ENCODE data around the gene PIBF1.
"Not testable (repeated sequence)": the region's sequence is repeated elsewhere in the genome, so short reads cannot be mapped to it uniquely, and the experiment has no call there.

PIBF1 gene

GRCh38 chr13:72850959-72851677 is 69.2 kb downstream of the PIBF1 start:
- H3K4me1 ChIP-seq (ENCODE audit: insufficient read depth, low read length) = no peaks in the 10 kb centered on the region
- H3K36me3 ChIP-seq (ENCODE audit: insufficient read depth, low read length) = no peaks in the 10 kb centered on the region
- H3K9ac ChIP-seq (ENCODE audit: low read depth, low read length) = peak overlapping the region; percentile 17; the same call in 1 of the 2 replicates
- H3K9me3 ChIP-seq (ENCODE audit: control insufficient read depth, insufficient read depth, low read length) = no peaks in the 10 kb centered on the region

GRCh38 chr13:72851678-72852014 is 69.7 kb downstream of the PIBF1 start:
- H3K4me1 ChIP-seq (ENCODE audit: insufficient read depth, low read length) = no peaks in the 10 kb centered on the region
- no peak overlapping the region for H3K9ac ChIP-seq (ENCODE audit: low read depth, low read length)
- no peaks in the 10 kb centered on the region for H3K36me3 ChIP-seq (ENCODE audit: insufficient read depth, low read length)
- H3K9me3 ChIP-seq (ENCODE audit: control insufficient read depth, insufficient read depth, low read length) = no peaks in the 10 kb centered on the region

DNA sequence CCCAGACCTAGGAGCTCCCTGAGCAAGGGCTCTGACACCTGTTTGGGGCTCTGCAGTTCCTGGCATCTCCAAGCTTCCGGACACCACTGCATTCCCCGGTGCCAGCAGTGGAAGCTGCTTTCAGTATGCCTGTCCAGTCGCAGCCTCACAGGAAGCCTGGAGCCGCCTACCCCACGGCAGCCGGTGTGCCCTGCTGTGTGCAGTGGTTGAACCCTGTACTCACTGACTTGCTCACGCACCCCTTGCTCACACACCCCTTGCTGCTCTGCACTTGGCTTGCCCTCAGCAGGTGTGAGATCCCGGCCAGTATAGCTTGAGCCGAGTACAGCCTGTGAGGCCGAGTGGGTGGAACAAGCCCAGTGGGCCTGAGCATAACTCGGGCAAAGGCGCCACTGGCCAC is 70.3 kb downstream of the PIBF1 start:
- Histone ChIP-seq H3K4me1 (ENCODE audit: insufficient read depth, low read length) (no peaks in the 10 kb centered on the region), H3K36me3 (ENCODE audit: insufficient read depth, low read length) (no peaks in the 10 kb centered on the region)

DNA sequence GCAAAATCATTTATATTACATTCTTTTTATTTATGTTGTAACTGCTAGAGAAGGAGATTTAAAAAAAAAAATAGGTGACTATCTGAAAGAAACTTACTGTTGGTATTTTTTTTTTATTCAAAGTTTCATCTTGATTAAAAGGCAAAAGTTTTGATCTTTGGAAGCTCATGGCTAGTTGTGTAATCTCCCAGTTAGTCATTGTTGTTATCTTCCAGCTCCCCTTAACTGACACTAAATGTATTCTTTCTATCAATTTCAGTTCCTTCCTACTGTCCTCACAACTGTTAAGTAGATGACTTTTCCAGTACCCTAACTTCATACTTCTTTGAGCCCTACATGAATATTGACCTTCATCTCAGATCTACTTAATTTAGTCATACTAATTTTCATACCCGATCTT is 71.1 kb downstream of the PIBF1 start:
- Histone ChIP-seq H3K36me3 (ENCODE audit: insufficient read depth, low read length) (no peaks in the 10 kb centered on the region), H3K9ac (ENCODE audit: low read depth, low read length) (no peak overlapping the region), H3K9me3 (ENCODE audit: control insufficient read depth, insufficient read depth, low read length) (no peaks in the 10 kb centered on the region), H3K4me1 (ENCODE audit: insufficient read depth, low read length) (no peaks in the 10 kb centered on the region)

More for the DNA sequence above, 70.3 kb downstream of the PIBF1 start:
- Histone ChIP-seq H3K9ac (ENCODE audit: low read depth, low read length) (no peak overlapping the region), H3K9me3 (ENCODE audit: control insufficient read depth, insufficient read depth, low read length) (no peaks in the 10 kb centered on the region)

DNA sequence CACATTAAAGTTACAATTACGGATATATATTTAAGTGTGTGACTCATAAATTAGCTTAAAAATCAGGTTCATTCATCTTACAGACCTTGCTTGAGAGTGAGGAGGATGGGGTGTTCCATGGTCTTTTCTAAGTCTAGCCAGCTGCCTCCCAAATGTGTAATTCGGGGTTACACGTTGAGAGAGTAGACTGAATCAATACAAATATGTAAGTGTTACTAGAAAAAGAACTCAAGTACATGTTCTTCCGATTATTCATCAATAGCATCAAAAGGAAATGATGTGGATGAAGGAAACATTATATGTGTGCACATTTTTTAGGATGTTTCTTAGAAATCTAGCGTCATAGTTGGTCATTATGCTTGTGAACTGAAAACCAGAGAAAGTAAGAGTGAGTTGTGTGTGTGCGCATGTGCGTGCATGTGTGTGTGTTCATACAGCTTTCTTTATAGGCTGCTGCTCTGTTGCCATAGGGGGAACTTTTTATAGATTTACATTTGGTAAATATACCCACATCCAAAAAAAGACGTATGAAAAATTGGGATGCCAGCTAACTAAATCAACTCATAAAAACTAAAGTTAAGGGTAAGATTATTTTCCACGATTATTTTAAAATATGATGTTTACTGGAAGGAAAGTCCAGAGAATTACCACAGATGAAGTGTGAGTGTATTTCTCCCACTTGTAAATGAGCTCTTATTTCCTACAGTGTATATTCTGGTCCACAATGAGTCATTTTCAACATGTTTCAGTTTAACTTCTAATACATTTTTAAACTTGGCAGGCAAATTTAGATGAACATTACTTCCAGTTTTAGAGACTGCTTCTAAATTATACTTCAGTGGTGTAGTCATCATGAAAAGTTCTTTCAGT is 82.4 kb downstream of the PIBF1 start:
- Histone ChIP-seq H3K36me3 (ENCODE audit: insufficient read depth, low read length) (no peaks in the 10 kb centered on the region; the same call in 1 of the 2 replicates), H3K9me3 (ENCODE audit: control insufficient read depth, insufficient read depth, low read length) (no peaks in the 10 kb centered on the region), H3K4me1 (ENCODE audit: insufficient read depth, low read length) (no peaks in the 10 kb centered on the region), H3K9ac (ENCODE audit: low read depth, low read length) (no peak overlapping the region)

DNA sequence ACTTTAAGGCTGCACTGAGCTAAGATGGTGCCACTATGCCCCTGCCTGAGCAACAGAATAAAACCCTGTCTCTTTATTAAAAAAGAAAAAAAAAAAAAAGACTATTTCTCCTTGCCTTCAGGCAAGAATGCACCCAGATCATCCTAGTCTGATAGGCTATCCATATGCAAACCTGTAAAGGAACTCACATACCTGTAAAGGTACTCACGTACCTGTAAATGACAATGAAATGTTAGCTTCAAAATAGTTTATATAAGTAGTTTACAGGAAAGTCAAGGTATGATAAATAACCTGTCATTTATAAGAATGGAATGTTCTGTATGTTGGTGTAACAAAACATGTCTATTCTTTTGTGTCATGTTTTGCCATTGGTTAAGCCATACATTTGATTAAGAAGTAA is 86.3 kb downstream of the PIBF1 start:
- H3K4me1 ChIP-seq (ENCODE audit: insufficient read depth, low read length) = no peaks in the 10 kb centered on the region
- H3K36me3 ChIP-seq (ENCODE audit: insufficient read depth, low read length) = no peaks in the 10 kb centered on the region; the same call in 1 of the 2 replicates
- H3K9ac ChIP-seq (ENCODE audit: low read depth, low read length) = no peak overlapping the region
- no peaks in the 10 kb centered on the region for H3K9me3 ChIP-seq (ENCODE audit: control insufficient read depth, insufficient read depth, low read length)

DNA sequence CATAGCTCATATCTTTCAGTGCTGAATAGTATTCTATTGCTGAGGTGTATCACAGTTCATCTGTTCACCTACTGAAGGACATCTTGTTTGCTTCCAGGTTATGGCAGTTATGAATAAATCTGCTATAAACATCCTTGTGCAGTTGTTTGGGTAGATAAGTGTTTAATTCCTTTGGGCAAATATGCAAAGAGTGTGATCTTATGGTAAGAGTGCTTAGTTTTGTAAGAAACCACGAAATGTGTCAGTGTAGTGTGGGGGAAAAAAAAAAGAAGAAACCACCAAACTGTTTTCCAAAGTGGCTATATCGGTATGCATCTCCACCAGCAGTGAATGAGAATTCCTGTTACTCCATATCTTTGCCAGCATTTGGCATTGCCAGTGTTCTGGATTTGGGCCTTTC is 93.3 kb downstream of the PIBF1 start:
- Histone ChIP-seq H3K9ac (ENCODE audit: low read depth, low read length) (no peak overlapping the region), H3K9me3 (ENCODE audit: control insufficient read depth, insufficient read depth, low read length) (no peaks in the 10 kb centered on the region; the same call in none of the 2 replicates), H3K36me3 (ENCODE audit: insufficient read depth, low read length) (no peaks in the 10 kb centered on the region), H3K4me1 (ENCODE audit: insufficient read depth, low read length) (no peaks in the 10 kb centered on the region)

GRCh38 chr13:72884101-72884500 is 102.2 kb downstream of the PIBF1 start:
- Histone ChIP-seq H3K9ac (ENCODE audit: low read depth, low read length) (no peak overlapping the region), H3K9me3 (ENCODE audit: control insufficient read depth, insufficient read depth, low read length) (no peaks in the 10 kb centered on the region), H3K4me1 (ENCODE audit: insufficient read depth, low read length) (no peaks in the 10 kb centered on the region), H3K36me3 (ENCODE audit: insufficient read depth, low read length) (no peaks in the 10 kb centered on the region)

DNA sequence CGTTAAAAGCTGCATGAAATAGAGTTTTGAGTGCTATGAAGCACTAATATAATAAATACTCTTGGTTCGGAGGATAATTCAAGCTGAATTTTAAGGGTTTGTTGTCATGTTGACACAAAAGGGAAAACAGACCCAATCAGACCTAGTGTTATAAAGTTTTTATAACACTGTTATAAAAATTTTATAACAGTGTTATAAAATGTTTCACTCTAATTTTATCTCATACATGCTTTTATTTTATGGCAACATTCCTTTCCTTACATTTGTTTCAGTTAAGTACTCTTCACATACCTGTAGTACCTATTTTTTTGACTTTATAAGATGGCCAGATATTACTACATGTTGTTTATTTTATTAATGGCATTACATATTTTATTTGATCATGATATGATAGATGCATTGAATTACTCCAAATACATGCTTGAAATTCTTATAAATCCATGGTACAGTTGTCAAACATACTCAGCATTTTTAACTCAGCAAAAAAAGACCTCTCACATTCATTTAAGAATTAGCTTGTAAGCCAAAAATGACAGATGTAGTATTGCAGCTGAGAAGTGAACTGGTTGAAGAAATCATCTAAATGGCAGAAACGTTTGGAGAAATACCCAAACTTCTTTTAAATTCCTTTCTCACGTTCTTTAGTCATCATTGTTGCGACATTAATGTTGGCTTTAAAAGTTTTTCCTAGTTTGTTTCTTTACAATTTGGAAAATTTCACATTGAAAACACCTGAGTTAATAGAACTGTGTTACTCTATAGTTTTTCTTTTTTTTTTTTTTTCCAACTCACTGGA is 104.5 kb downstream of the PIBF1 start:
- H3K9ac ChIP-seq (ENCODE audit: low read depth, low read length) = no peak overlapping the region
- no peaks in the 10 kb centered on the region for H3K9me3 ChIP-seq (ENCODE audit: control insufficient read depth, insufficient read depth, low read length)
- no peaks in the 10 kb centered on the region; the same call in 1 of the 2 replicates for H3K36me3 ChIP-seq (ENCODE audit: insufficient read depth, low read length)
- no peaks in the 10 kb centered on the region for H3K4me1 ChIP-seq (ENCODE audit: insufficient read depth, low read length)

GRCh38 chr13:72889495-72889894 is 107.6 kb downstream of the PIBF1 start:
- Histone ChIP-seq H3K36me3 (ENCODE audit: insufficient read depth, low read length) (no peaks in the 10 kb centered on the region; the same call in 1 of the 2 replicates), H3K9ac (ENCODE audit: low read depth, low read length) (no peak overlapping the region), H3K4me1 (ENCODE audit: insufficient read depth, low read length) (no peaks in the 10 kb centered on the region), H3K9me3 (ENCODE audit: control insufficient read depth, insufficient read depth, low read length) (no peaks in the 10 kb centered on the region)

DNA sequence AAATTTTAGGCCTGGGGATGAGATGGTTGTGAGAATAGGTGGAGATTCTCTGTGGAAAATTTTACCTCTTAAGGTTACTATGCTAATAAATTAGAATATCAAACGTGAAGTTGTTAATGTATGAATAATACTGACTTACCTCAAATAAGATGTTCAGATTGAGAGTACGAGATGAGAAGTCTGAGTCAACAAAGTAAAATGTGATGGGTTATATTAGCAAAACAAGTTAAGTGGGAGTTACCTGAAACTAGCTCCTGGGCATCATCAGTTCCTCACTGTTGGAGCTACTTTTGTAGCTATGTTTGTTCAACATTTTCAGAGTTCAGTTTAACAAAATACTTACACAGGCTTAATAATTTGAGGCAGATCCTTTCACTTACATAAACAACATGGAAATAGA is 108.6 kb downstream of the PIBF1 start:
- Histone ChIP-seq H3K9ac (ENCODE audit: low read depth, low read length) (no peak overlapping the region), H3K36me3 (ENCODE audit: insufficient read depth, low read length) (no peaks in the 10 kb centered on the region; the same call in 1 of the 2 replicates), H3K9me3 (ENCODE audit: control insufficient read depth, insufficient read depth, low read length) (no peaks in the 10 kb centered on the region), H3K4me1 (ENCODE audit: insufficient read depth, low read length) (no peaks in the 10 kb centered on the region)

DNA sequence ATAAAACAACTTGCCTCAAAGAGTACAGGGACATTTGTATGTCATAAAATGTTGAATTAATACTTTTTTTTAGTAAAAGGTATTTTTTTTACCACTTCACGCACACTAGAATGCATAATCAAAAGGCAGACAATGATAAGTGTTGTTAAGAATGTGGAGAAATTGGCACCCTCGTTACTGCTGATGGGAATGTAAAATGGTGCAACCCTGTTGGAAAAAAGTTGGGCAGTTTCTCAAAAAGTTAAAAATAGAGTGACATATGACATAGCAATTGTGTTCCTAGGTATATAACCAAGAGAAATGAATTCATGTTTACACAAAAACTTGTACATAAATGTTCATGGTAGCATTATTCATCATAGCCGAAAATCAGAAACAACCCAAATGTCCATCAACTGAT is 109.5 kb downstream of the PIBF1 start:
- no peak overlapping the region for H3K9ac ChIP-seq (ENCODE audit: low read depth, low read length)
- H3K9me3 ChIP-seq (ENCODE audit: control insufficient read depth, insufficient read depth, low read length) = no peaks in the 10 kb centered on the region
- no peaks in the 10 kb centered on the region; the same call in 1 of the 2 replicates for H3K36me3 ChIP-seq (ENCODE audit: insufficient read depth, low read length)
- H3K4me1 ChIP-seq (ENCODE audit: insufficient read depth, low read length) = no peaks in the 10 kb centered on the region

DNA sequence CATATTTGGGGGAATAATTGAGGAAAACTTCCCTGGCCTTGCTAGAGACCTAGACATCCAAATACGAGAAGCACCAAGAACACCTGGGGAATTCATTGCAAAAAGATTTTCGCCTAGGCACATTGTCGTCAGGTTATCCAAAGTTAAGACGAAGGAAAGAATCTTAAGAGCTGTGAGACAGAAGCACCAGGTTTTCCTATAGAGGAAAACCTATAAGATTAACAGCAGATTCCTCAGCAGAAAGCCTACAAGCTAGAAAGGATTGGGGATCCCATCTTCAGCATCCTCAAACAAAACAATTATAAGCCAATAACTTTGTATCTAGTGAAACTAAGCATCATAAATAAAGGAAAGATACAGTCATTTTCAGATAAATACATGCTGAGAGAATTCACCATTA is 114.9 kb downstream of the PIBF1 start:
- no peaks in the 10 kb centered on the region for H3K4me1 ChIP-seq (ENCODE audit: insufficient read depth, low read length)
- peaks cover 2% of the 10 kb centered on the region; the same call in 1 of the 2 replicates for H3K9me3 ChIP-seq (ENCODE audit: control insufficient read depth, insufficient read depth, low read length)
- H3K9ac ChIP-seq (ENCODE audit: low read depth, low read length) = no peak overlapping the region
- H3K36me3 ChIP-seq (ENCODE audit: insufficient read depth, low read length) = no peaks in the 10 kb centered on the region

GRCh38 chr13:72901546-72901945 is 119.6 kb downstream of the PIBF1 start:
- not testable (repeated sequence) for H3K4me1 ChIP-seq (ENCODE audit: insufficient read depth, low read length); H3K36me3 ChIP-seq (ENCODE audit: insufficient read depth, low read length); H3K9me3 ChIP-seq (ENCODE audit: control insufficient read depth, insufficient read depth, low read length); H3K9ac ChIP-seq (ENCODE audit: low read depth, low read length)

Measured in ES-I3 (cell line).